ENCODE measurements around the gene ATL1. TPM values are rescaled to one million over a fixed set of nuclear protein-coding genes. Genes with fewer than 3 reads are reported as not detected.
A peak's percentile ranks its signal among the peaks of the same experiment; 100 is the strongest.
"Not testable (repeated sequence)": the region's sequence is repeated elsewhere in the genome, so short reads cannot be mapped to it uniquely, and the experiment has no call there.

Gene ATL1
- total RNA-seq, 4 donors from 2014 or later, result 17.2 to 22.3 (median 21.6) TPM

- Histone ChIP-seq H3K9me3 (no peaks in the 10 kb centered on the region), H3K36me3 (peaks cover 2 to 10% of the 10 kb centered on the region in 2 donors), H3K4me1 (peaks cover 10 to 83% (median 23%) of the 10 kb centered on the region in 3 donors), H3K4me3 (no peak overlapping the region), H3K27ac (peak overlapping the region in 1 of 4 donors; percentile 71), H3K27me3 (no peaks in the 10 kb centered on the region)
- 49 to 86% methylated on average over 4 to 6 of the region's 6 CpGs for WGBS, 2 donors (ENCODE audit: low coverage in 1 of 2)
- ATAC-seq, result no peak
- no peak for TF ChIP-seq POLR2A (IDR thresholded peaks at IDR 0.05)
- TF ChIP-seq POLR2AphosphoS5 (IDR thresholded peaks at IDR 0.05), result no peak
- TF ChIP-seq EP300 (IDR thresholded peaks at IDR 0.05), result no peak
- TF ChIP-seq CTCF (IDR thresholded peaks at IDR 0.05), result no peak
These were observed 96.8 kb downstream of the ATL1 start for GRCh38 chr14:50656776-50657175.

GRCh38 chr14:50657753-50658152 is 97.8 kb downstream of the ATL1 start:
- Histone ChIP-seq H3K27ac (peak overlapping the region; percentile 39 to 71 (median 68)), H3K4me3 (no peak overlapping the region)

GRCh38 chr14:50658203-50658602 is 98.3 kb downstream of the ATL1 start:
- Histone ChIP-seq H3K4me3 (peak overlapping the region in 1 of 2 donors; percentile 21), H3K9me3 (no peaks in the 10 kb centered on the region), H3K36me3 (peaks cover 3 to 10% of the 10 kb centered on the region in 2 donors), H3K4me1 (peaks cover 10 to 72% (median 20%) of the 10 kb centered on the region in 3 donors), H3K27me3 (no peaks in the 10 kb centered on the region), H3K27ac (peak overlapping the region; percentile 39 to 71 (median 68))
- no peak for TF ChIP-seq EP300 (IDR thresholded peaks at IDR 0.05)
- no peak for TF ChIP-seq CTCF (IDR thresholded peaks at IDR 0.05)
- peak; percentile 76 for TF ChIP-seq POLR2AphosphoS5 (IDR thresholded peaks at IDR 0.05)
- TF ChIP-seq POLR2A (IDR thresholded peaks at IDR 0.05), result no peak
- 6 to 18% methylated on average over 6 of the region's 6 CpGs for WGBS, 2 donors (ENCODE audit: low coverage in 1 of 2)
- ATAC-seq, result no peak

More at GRCh38 chr14:50657753-50658152, 97.8 kb downstream of the ATL1 start:
- ATAC-seq, result no peak
- H3K36me3 ChIP-seq, result peaks cover 3 to 10% of the 10 kb centered on the region in 2 donors
- no peaks in the 10 kb centered on the region for H3K27me3 ChIP-seq
- WGBS, 2 donors (ENCODE audit: low coverage in 1 of 2), result 5 to 11% methylated on average over 2 of the region's 2 CpGs
- H3K9me3 ChIP-seq, result no peaks in the 10 kb centered on the region
- H3K4me1 ChIP-seq, result peaks cover 10 to 74% (median 21%) of the 10 kb centered on the region in 3 donors
- TF ChIP-seq EP300 (IDR thresholded peaks at IDR 0.05), result no peak
- no peak for TF ChIP-seq POLR2AphosphoS5 (IDR thresholded peaks at IDR 0.05)
- no peak for TF ChIP-seq CTCF (IDR thresholded peaks at IDR 0.05)
- no peak for TF ChIP-seq POLR2A (IDR thresholded peaks at IDR 0.05)

GRCh38 chr14:50659327-50659974 is 99.5 kb downstream of the ATL1 start:
- ATAC-seq, result no peak
- 20 to 86% methylated on average over 1 to 5 of the region's 6 CpGs for WGBS, 2 donors (ENCODE audit: low coverage in 1 of 2)
- H3K27me3 ChIP-seq, result no peaks in the 10 kb centered on the region
- H3K4me3 ChIP-seq, result no peak overlapping the region
- H3K36me3 ChIP-seq, result peaks cover 3 to 15% of the 10 kb centered on the region in 2 donors
- peaks cover 12 to 73% (median 20%) of the 10 kb centered on the region in 3 donors for H3K4me1 ChIP-seq
- H3K9me3 ChIP-seq, result no peaks in the 10 kb centered on the region
- TF ChIP-seq EP300 (IDR thresholded peaks at IDR 0.05) (no peak), POLR2AphosphoS5 (IDR thresholded peaks at IDR 0.05) (no peak), CTCF (IDR thresholded peaks at IDR 0.05) (no peak), POLR2A (IDR thresholded peaks at IDR 0.05) (no peak)
- H3K27ac ChIP-seq, result peak overlapping the region in 2 of 4 donors; percentile 23 to 66

- WGBS, 2 donors (ENCODE audit: low coverage in 1 of 2), result 83 to 89% methylated on average over 1 to 2 of the region's 2 CpGs
- H3K4me1 ChIP-seq, result peaks cover 0 to 49% (median 2%) of the 10 kb centered on the region in 3 donors
- H3K27ac ChIP-seq, result not testable (repeated sequence)
These were observed 104.6 kb downstream of the ATL1 start for GRCh38 chr14:50664579-50664978.

GRCh38 chr14:50665300-50665699 is 105.4 kb downstream of the ATL1 start:
- peak overlapping the region in 1 of 4 donors; percentile 99 for H3K27ac ChIP-seq
- not testable (repeated sequence) for H3K9me3 ChIP-seq, H3K27me3 ChIP-seq, H3K4me3 ChIP-seq, ATAC-seq
- 83 to 85% methylated on average over 4 to 5 of the region's 5 CpGs for WGBS, 2 donors (ENCODE audit: low coverage in 1 of 2)
- peaks cover 0 to 41% (median 2%) of the 10 kb centered on the region in 3 donors for H3K4me1 ChIP-seq
- peaks cover 3 to 19% of the 10 kb centered on the region in 2 donors for H3K36me3 ChIP-seq

More at GRCh38 chr14:50664579-50664978, 104.6 kb downstream of the ATL1 start:
- H3K4me3 ChIP-seq, H3K9me3 ChIP-seq, H3K27me3 ChIP-seq, ATAC-seq: not testable (repeated sequence)
- peaks cover 3 to 19% of the 10 kb centered on the region in 2 donors for H3K36me3 ChIP-seq

All from gastroesophageal sphincter (tissue), 4 donors.